Heart left ventricle (tissue), 16 donors: ENCODE measurements around the gene NXN. TPM values are rescaled to one million over a fixed set of nuclear protein-coding genes. Genes with fewer than 3 reads are reported as not detected.
"Not testable (repeated sequence)": the region's sequence is repeated elsewhere in the genome, so short reads cannot be mapped to it uniquely, and the experiment has no call there.

Experiments used
- ATAC-seq, 4 donors: fragments of 200-7000 bp; cut with Tn5 transposase; one replicate each; pipeline ENCODE4 v1.9.1; 2020 to 2022; ENCODE audit warnings: moderate library complexity in 4 of 4, mild to moderate bottlenecking in 3 of 4, moderate number of reproducible peaks in 1 of 4
- DNase-seq, 5 donors: peaks; one replicate each; pipeline ENCODE4 v3.0.0-alpha.2; 2020
- H3K27ac ChIP-seq, 12 donors: fragments of 200-600 bp; sonication (generic) in 4 of 12; one replicate each; pipeline versions ENCODE4 v1.5.0 to v1.8.0; 2016 to 2022; ENCODE audit warnings: mild to moderate bottlenecking in 2 of 12
- H3K27me3 ChIP-seq, 9 donors: fragments of 200-600 bp; sonication (generic) in 2 of 9; one replicate each; pipeline versions ENCODE4 v1.5.1 to v1.8.0; 2016 to 2022; ENCODE audit warnings: mild to moderate bottlenecking in 3 of 9
- H3K36me3 ChIP-seq, 9 donors: fragments of 200-600 bp; sonication (generic) in 2 of 9; one replicate each; pipeline versions ENCODE4 v1.5.0 to v1.8.0; 2018 to 2022; ENCODE audit warnings: mild to moderate bottlenecking in 2 of 9
- H3K4me1 ChIP-seq, 12 donors: fragments of 200-600 bp; sonication (generic) in 4 of 12; one replicate each; pipeline versions ENCODE4 v1.5.0 to v1.8.0; 2016 to 2022; ENCODE audit warnings: mild to moderate bottlenecking in 3 of 12
- H3K4me3 ChIP-seq, 12 donors: fragments of 200-600 bp; sonication (generic) in 4 of 12; one replicate each; pipeline versions ENCODE4 v1.5.0 to v1.8.0; 2017 to 2022; ENCODE audit warnings: mild to moderate bottlenecking in 9 of 12, moderate library complexity in 4 of 12
- H3K9me3 ChIP-seq, 12 donors: fragments of 200-600 bp; sonication (generic) in 4 of 12; one replicate each; pipeline versions ENCODE4 v1.5.0 to v1.8.0; 2016 to 2022; ENCODE audit warnings: mild to moderate bottlenecking in 1 of 12
- POLR2A ChIP-seq, 2 donors: fragments of 450-650 bp; IDR thresholded peaks; one replicate each; pipeline ENCODE4 v1.6.1; 2017; ENCODE audit warnings: antibody characterized with exemption in 2 of 2, mild to moderate bottlenecking in 2 of 2, moderate library complexity in 2 of 2
- WGBS, 4 donors: extraction: QIAGEN DNeasy Blood & Tissue Kit in 2 of 4; methylation state at CpG; one replicate each; pipeline versions ENCODE4 v1.1.5 to v1.1.7; 2013 to 2018; 5-methylcytosine and 5-hydroxymethylcytosine counted together
- intact Hi-C, 10 donors: fragments of 100-400 bp; cut with DNase I; formaldehyde crosslinking; loops; one replicate each; pipeline versions ENCODE4 v1.11.1 to v1.14.2; 2022
- polyA plus RNA-seq, 2 donors: library from polyadenylated mRNA; stranded (reverse); fragments of 200-250 nt; gene quantifications; one replicate each; pipeline ENCODE4 v1.2.3, GENCODE V29; 2013
- total RNA-seq, 9 donors: library from RNA; depleted of rRNA in 2 of 9; stranded (reverse); fragments of >200 nt in 2 of 9; fragmentation: NEBNext Ultra II Directional in 3 of 9; extraction: Animal tissue kit (Norgen Biotek cat#: 25700) in 3 of 9; gene quantifications; one replicate each; pipeline versions ENCODE4 v1.1.0 to v1.2.4, GENCODE V29; 2016 to 2023
- TF ChIP-seq, protein P1 (sequence below), 12 donors: fragments of 200-600 bp; sonication (generic) in 4 of 12; IDR thresholded peaks; one replicate each; pipeline versions ENCODE4 v1.5.0 to v1.8.0; 2018 to 2022; ENCODE audit warnings: antibody characterized with exemption in 12 of 12, mild to moderate bottlenecking in 5 of 12
- donor health status: ischemic (EF 13 %, LVEDD 7.1; RV severe dilation, severe dysfunction).
- donor health status: healthy with polysubstance abuse.
- donor health status: DM: no; HTN: yes; CAD: no.
- donor health status: DM: no; HTN: no; CAD: no.
- donor health status: ischemic (EF 25% LVEDD 6.9; RV normal size, moderate dysfunction).
- donor health status: ischemic (EF 25% LVEDD 5.7; RV mildly dilated, moderate dysfunction).
- donor health status: healthy.
- donor health status: DM: yes; HTN: yes; CAD: no.
- donor health status: ischemic (EF 35%, LVEDD 5.7; RV mildly dilated, moderate dysfunction).
- donor health status: nonischemic (EF 11% LVEDD 7.7; RV severe dilation, severe dysfunction).
- donor health status: DM: yes; HTN: yes; CAD: no.
- donor health status: PGD.
- donor health status: ischemic (EF 29% LVEDD 5.4; RV normal size, mild dysfunction).
- donor health status: nonischemic (EF 23%, LVEDD 6.1; RV moderate dilation, normal function).

Gene NXN
- total and polyA plus RNA-seq, 11 donors = 8.6 to 20.3 (median 14.1) TPM

- 68 to 79% (median 74%) methylated on average over 20 of the region's 20 CpGs for WGBS, 4 donors
- no peaks in the 10 kb centered on the region for H3K9me3 ChIP-seq
- intact Hi-C loops = no loop called here
- no peaks in the 10 kb centered on the region for H3K27me3 ChIP-seq
- H3K4me1 ChIP-seq = peaks cover 0 to 15% (median 5%) of the 10 kb centered on the region in 12 donors
- TF ChIP-seq, protein P1, sequence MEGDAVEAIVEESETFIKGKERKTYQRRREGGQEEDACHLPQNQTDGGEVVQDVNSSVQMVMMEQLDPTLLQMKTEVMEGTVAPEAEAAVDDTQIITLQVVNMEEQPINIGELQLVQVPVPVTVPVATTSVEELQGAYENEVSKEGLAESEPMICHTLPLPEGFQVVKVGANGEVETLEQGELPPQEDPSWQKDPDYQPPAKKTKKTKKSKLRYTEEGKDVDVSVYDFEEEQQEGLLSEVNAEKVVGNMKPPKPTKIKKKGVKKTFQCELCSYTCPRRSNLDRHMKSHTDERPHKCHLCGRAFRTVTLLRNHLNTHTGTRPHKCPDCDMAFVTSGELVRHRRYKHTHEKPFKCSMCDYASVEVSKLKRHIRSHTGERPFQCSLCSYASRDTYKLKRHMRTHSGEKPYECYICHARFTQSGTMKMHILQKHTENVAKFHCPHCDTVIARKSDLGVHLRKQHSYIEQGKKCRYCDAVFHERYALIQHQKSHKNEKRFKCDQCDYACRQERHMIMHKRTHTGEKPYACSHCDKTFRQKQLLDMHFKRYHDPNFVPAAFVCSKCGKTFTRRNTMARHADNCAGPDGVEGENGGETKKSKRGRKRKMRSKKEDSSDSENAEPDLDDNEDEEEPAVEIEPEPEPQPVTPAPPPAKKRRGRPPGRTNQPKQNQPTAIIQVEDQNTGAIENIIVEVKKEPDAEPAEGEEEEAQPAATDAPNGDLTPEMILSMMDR (IDR thresholded peaks at IDR 0.05) = no peak
- TF ChIP-seq POLR2A (IDR thresholded peaks at IDR 0.05) = no peak
- ATAC-seq (peak in 1 of 4 donors; percentile 41), DNase-seq (peak in 1 of 5 donors; percentile 17)
- no peaks in the 10 kb centered on the region for H3K36me3 ChIP-seq
- peak overlapping the region in 1 of 12 donors; percentile 83 for H3K27ac ChIP-seq
- no peak overlapping the region for H3K4me3 ChIP-seq
Measured at GRCh38 chr17:957856-958421, 21.6 kb downstream of the NXN start.

GRCh38 chr17:956905-957304 is 22.7 kb downstream of the NXN start:
- TF ChIP-seq, protein P1 (IDR thresholded peaks at IDR 0.05) = no peak
- TF ChIP-seq POLR2A (IDR thresholded peaks at IDR 0.05) = no peak
- Histone ChIP-seq H3K27me3 (no peaks in the 10 kb centered on the region), H3K27ac (peak overlapping the region in 1 of 12 donors; percentile 83), H3K36me3 (no peaks in the 10 kb centered on the region), H3K4me3 (no peak overlapping the region), H3K9me3 (no peaks in the 10 kb centered on the region), H3K4me1 (peaks cover 0 to 15% (median 5%) of the 10 kb centered on the region in 12 donors)
- intact Hi-C loops = no loop called here
- 60 to 74% (median 72%) methylated on average over 8 of the region's 8 CpGs for WGBS, 4 donors
- no peak for ATAC-seq
- no peak for DNase-seq

DNA sequence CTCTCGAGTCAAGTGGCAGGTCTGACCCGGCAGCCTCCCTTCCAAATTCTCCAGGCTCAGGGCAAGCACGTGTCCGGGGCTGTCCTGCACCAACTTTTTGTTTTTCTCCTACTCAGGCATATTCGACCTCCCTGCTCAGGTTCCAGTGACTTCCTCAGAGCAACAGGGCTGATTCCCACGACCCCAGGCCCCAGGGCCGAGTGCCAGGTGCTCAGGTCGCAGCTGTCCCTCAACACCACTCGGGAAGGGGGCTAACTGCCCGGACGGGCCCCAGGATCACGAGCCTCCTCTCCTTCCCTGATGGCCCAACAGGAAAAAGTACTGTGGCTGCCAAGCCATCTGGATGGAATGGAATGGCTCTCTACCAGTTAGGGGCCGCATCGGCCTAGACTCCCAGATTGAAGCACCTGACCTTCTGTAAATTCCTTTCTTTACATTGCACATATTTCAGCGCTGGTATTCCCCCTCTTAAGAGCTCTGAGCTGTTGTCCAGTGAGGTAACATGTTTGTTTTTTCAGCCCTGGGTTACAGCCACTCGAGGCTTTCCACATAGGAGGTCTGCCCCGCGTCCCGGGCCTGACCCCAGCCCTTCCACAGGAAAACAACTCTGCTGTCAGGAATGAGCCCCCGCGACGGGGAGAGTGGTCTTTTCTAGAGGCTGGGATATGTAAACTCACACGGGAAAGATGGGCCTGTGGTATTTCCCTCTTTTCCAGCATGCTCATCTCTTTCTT is 25.0 kb downstream of the NXN start:
- WGBS, 4 donors = 43 to 60% (median 48%) methylated on average over 23 of the region's 23 CpGs

DNA sequence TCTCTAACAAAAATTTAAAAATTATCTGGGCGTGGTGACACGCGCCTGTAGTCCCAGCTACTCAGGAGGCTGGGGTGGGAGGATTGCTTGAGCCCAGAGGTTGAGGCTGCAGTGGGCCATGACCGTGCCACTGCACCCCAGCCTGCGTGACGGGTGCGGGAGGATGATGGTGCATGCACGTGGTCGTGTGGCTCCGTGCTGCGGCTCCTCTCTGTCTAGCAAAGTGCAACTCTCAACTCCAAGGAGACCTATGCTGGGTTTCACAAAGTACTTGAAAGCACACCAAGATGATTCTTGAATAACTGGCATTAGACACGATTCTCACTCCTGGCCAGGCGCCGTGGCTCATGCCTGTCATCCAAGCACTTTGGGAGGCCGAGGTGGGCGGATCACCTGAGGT is 25.8 kb downstream of the NXN start:
- no peaks in the 10 kb centered on the region for H3K9me3 ChIP-seq
- intact Hi-C loops = no loop called here
- no peak overlapping the region for H3K4me3 ChIP-seq
- H3K4me1 ChIP-seq = peaks cover 0 to 25% (median 9%) of the 10 kb centered on the region in 12 donors
- H3K36me3 ChIP-seq = no peaks in the 10 kb centered on the region
- WGBS, 4 donors = 94 to 98% (median 96%) methylated on average over 15 to 16 of the region's 16 CpGs
- H3K27me3 ChIP-seq = no peaks in the 10 kb centered on the region
- TF ChIP-seq, protein P1 (IDR thresholded peaks at IDR 0.05) = no peak
- TF ChIP-seq POLR2A (IDR thresholded peaks at IDR 0.05) = no peak
- H3K27ac ChIP-seq = peak overlapping the region in 1 of 12 donors; percentile 83
- ATAC-seq (no peak), DNase-seq (no peak)

More for the DNA sequence above, 25.0 kb downstream of the NXN start:
- Histone ChIP-seq H3K27ac (peak overlapping the region in 1 of 12 donors; percentile 83), H3K4me3 (no peak overlapping the region), H3K27me3 (no peaks in the 10 kb centered on the region), H3K4me1 (peaks cover 0 to 25% (median 9%) of the 10 kb centered on the region in 12 donors), H3K9me3 (no peaks in the 10 kb centered on the region), H3K36me3 (no peaks in the 10 kb centered on the region)
- peak in 2 of 5 donors; percentile 27 to 55 for DNase-seq
- intact Hi-C loops = no loop called here
- ATAC-seq = peak in 2 of 4 donors; percentile 27 to 33
- TF ChIP-seq, protein P1 (IDR thresholded peaks at IDR 0.05) = no peak
- TF ChIP-seq POLR2A (IDR thresholded peaks at IDR 0.05) = no peak

DNA sequence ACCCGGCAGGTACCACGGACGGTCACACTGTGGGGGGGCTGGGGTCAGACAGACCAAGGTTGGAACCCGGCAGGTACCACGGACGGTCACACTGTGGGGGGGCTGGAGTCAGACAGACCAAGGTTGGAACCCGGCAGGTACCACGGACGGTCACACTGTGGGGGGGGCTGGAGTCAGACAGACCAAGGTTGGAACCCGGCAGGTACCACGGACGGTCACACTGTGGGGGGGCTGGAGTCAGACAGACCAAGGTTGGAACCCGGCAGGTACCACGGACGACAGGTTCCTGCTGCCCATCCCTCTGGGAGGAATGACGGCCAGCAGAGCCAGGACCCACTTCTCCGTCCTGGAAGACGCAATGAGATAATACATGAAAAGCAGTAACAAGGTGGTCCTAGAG is 27.0 kb downstream of the NXN start:
- ATAC-seq, H3K27me3 ChIP-seq, H3K4me3 ChIP-seq, H3K36me3 ChIP-seq, H3K9me3 ChIP-seq, DNase-seq, intact Hi-C loops: not testable (repeated sequence)
- H3K4me1 ChIP-seq = peaks cover 0 to 20% (median 9%) of the 10 kb centered on the region in 12 donors
- WGBS, 4 donors = 93 to 99% (median 98%) methylated on average over 8 to 18 of the region's 18 CpGs
- H3K27ac ChIP-seq = peak overlapping the region in 1 of 12 donors; percentile 83
